Measurements from ENCODE around the gene PIK3R3. TPM values are rescaled to one million over a fixed set of nuclear protein-coding genes. Genes with fewer than 3 reads are reported as not detected.

Gene PIK3R3
- 54.1 and 55.4 TPM in 2 replicates for total RNA-seq
- long read RNA-seq, full-length matches to known transcripts, result 41 of 182 reads
- long read RNA-seq, partial matches to known transcripts, result 111 of 182 reads
- long read RNA-seq, other reads (novel, unspliced or antisense), result 30 of 182 reads

- peak; percentile 96 for DNase-seq (ENCODE audit: low spot score, unreplicated experiment)
- H3K4me3 Mint-ChIP-seq (ENCODE audit: low read depth), result peak within 1 kb of the TSS; percentile 95
- H3K27ac Mint-ChIP-seq, result peak within 1 kb of the TSS; percentile 100
- peaks cover 3% of the 10 kb centered on the region for H3K36me3 Mint-ChIP-seq (ENCODE audit: insufficient read depth)
- H3K4me1 Mint-ChIP-seq (ENCODE audit: low read depth), result peaks cover 27% of the 10 kb centered on the region
- no peaks in the 10 kb centered on the region for H3K9me3 Mint-ChIP-seq (ENCODE audit: low read depth)
- H3K27me3 Mint-ChIP-seq, result no peaks in the 10 kb centered on the region
- TF ChIP-seq CTCF (IDR thresholded peaks at IDR 0.05; ENCODE audit: unreplicated experiment), result no peak
These were observed at the start of gene PIK3R3 for GRCh38 chr1:46132529-46133180. Gene PIK3R3 (minus strand): TSS chr1:46132629. CDS start chr1:46131952, 677 bp downstream.

GRCh38 chr1:46181343-46182260, 49.2 kb upstream of the PIK3R3 start:
- peaks cover 14% of the 10 kb centered on the region for H3K4me1 Mint-ChIP-seq (ENCODE audit: low read depth)
- no peaks in the 10 kb centered on the region for H3K36me3 Mint-ChIP-seq (ENCODE audit: insufficient read depth)
- H3K27me3 Mint-ChIP-seq, result peaks cover 6% of the 10 kb centered on the region
- no peak overlapping the region for H3K4me3 Mint-ChIP-seq (ENCODE audit: low read depth)
- H3K9me3 Mint-ChIP-seq (ENCODE audit: low read depth), result no peaks in the 10 kb centered on the region
- DNase-seq (ENCODE audit: low spot score, unreplicated experiment), result no peak
- no peak for TF ChIP-seq CTCF (IDR thresholded peaks at IDR 0.05; ENCODE audit: unreplicated experiment)
- H3K27ac Mint-ChIP-seq, result no peak overlapping the region

GRCh38 chr1:46180082-46180616, 47.7 kb upstream of the PIK3R3 start:
- TF ChIP-seq CTCF (IDR thresholded peaks at IDR 0.05; ENCODE audit: unreplicated experiment), result peak; percentile 28
- no peak for DNase-seq (ENCODE audit: low spot score, unreplicated experiment)
- H3K36me3 Mint-ChIP-seq (ENCODE audit: insufficient read depth), result no peaks in the 10 kb centered on the region
- peaks cover 6% of the 10 kb centered on the region for H3K27me3 Mint-ChIP-seq
- H3K9me3 Mint-ChIP-seq (ENCODE audit: low read depth), result no peaks in the 10 kb centered on the region
- peaks cover 14% of the 10 kb centered on the region for H3K4me1 Mint-ChIP-seq (ENCODE audit: low read depth)
- H3K27ac Mint-ChIP-seq, result no peak overlapping the region
- H3K4me3 Mint-ChIP-seq (ENCODE audit: low read depth), result no peak overlapping the region

GRCh38 chr1:46179138-46180081, 47.0 kb upstream of the PIK3R3 start:
- Mint-ChIP-seq H3K4me3 (ENCODE audit: low read depth) (no peak overlapping the region), H3K9me3 (ENCODE audit: low read depth) (no peaks in the 10 kb centered on the region), H3K27me3 (peaks cover 6% of the 10 kb centered on the region), H3K27ac (no peak overlapping the region), H3K4me1 (ENCODE audit: low read depth) (peaks cover 14% of the 10 kb centered on the region), H3K36me3 (ENCODE audit: insufficient read depth) (no peaks in the 10 kb centered on the region)
- TF ChIP-seq CTCF (IDR thresholded peaks at IDR 0.05; ENCODE audit: unreplicated experiment), result peak; percentile 95
- peak; percentile 66 for DNase-seq (ENCODE audit: low spot score, unreplicated experiment)
